ENCODE measurements around the gene SKAP1.

DNA sequence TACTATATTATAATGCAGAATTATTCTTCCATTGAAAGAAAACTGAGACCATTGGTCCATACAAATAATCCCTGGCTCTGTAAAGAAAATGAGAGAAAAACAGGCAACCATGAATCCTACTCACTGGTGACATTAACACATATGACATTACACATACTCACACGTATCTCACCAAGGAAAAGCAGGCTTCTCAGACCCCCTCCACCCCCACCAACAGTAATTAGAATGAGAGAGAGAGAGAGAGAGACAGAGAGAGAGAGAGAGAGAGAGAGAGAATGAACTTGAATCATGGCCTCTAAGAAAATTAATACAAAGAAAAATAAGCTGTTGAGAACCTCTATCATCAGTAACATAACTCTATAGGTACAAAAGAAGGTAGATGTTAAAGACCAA, 190.4 kb downstream of the SKAP1 start:
- TF ChIP-seq EZH2 (IDR thresholded peaks at IDR 0.05) (no peak), CTCF (IDR thresholded peaks at IDR 0.05) (no peak), EZH2phosphoT487 (IDR thresholded peaks at IDR 0.05) (no peak)
